NCI-H526 (cell line): ENCODE results near the gene ANXA10.
"Not testable (repeated sequence)": the region's sequence is repeated elsewhere in the genome, so short reads cannot be mapped to it uniquely, and the experiment has no call there.

Experiments
- DNase-seq, 2 experiments: peaks; one replicate each; lab custom pipeline; 2025; lab: John Stamatoyannopoulos, UW

The ANXA10 gene

DNA sequence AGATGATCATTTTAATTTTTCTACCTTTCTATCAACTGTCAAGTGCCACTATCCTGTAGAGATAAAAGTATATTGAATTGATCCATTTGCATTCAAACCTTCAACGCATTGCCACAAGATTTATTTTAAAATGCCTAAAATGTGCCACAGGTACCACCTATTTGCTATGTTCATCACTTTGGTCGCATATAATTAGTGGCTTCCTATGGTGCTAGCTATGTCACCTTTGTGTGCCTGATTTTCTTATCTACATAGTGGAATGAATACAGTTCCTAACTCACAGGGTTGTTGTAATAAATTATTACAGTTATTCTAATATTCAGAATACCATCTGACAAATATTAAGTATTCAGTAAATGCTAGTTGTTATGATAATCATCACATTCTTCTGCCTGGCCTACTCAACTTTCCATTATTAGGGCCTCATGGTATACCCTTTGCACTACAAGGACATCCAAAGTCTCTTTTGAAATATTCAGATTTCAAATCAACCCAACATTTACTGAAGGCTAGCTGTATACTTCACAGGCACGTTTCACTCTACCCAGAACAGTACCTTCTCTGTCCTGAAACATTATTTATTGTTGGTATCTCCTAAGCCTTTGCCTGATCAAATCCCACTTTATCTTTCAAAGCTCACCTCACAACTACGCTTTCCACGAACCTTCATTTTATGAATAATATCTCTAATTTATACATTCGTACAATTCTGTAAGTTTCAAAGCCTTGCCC, 62.4 kb downstream of the ANXA10 start:
- no peak for DNase-seq

DNA sequence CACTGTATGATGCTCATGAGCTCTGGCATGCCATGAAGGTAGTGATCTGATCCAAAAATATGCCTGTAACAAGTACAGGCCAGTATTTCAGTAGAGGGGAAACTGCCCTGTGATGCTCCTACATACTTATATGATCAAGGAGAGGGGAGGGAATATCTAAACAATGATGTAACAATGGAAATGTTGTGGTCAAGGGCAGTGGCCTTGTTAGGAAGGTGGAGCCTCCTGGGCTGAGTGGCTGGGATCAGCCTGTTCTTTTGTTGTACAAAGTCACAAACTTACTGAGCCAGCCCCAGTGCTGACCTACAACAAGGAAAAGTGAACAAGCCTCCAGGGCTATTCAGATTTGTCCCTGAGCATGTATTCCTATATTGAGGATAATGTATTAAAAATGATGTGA, 70.3 kb downstream of the ANXA10 start:
- peak in 1 of 2 experiments; percentile 11 for DNase-seq

DNA sequence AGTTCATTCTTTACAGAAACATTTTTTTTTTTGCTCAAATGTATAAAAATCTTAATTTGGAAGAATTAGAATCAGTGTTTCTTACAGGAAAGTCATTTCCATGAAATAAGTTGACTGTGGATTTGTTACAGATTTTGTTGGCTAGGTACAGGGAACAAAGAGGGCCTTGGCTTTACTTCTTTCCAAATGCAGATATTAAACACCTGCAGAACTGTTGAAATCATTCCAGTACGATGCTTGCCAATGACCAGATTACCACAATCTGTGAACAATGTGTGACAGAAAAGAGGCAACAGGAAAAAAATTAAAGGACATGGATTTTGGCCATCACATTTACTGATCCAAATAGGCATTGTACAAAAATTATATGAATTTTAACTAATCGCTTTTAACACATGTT, 70.8 kb downstream of the ANXA10 start:
- DNase-seq: no peak

DNA sequence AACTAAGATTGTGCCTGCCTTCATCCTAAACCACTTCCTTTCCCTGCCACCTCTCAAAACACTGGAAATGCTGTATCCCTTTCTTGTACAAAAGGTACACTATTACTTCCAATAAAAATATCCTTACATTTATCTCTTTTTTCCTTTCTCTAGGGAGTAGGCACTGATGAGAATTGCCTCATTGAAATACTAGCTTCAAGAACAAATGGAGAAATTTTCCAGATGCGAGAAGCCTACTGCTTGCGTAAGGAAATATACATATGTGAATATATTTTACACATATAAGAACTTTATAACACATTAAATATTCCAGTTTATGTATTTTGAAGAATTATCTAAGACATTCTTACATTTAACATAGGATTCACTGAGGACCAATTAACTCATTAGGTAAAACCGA, 71.7 kb downstream of the ANXA10 start:
- no peak for DNase-seq

DNA sequence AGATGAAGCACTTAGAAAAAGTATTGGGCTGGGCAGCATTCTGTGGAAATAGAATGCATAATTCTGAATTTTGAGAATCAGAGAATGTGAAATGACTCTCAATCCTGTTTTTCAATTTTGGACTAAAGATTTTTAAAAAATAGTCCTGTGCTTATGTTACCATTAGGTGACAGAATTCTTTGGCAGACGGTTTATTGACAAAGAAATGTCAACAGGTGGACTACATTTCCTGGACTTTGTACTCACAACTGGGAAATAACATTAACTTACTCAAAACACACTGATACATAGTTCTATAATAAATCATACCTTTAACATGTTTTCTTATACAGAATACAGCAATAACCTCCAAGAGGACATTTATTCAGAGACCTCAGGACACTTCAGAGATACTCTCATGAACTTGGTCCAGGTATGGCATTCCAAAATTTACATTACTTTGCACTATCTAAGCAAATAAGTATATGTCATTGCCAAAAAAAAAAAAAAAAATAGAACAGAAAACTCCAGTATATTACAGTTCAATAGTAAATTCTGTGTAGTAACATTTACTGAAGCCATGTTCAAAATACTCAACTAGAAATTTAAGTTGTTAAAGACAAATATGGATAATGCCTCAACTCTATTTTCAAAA, 72.7 kb downstream of the ANXA10 start:
- no peak for DNase-seq

DNA sequence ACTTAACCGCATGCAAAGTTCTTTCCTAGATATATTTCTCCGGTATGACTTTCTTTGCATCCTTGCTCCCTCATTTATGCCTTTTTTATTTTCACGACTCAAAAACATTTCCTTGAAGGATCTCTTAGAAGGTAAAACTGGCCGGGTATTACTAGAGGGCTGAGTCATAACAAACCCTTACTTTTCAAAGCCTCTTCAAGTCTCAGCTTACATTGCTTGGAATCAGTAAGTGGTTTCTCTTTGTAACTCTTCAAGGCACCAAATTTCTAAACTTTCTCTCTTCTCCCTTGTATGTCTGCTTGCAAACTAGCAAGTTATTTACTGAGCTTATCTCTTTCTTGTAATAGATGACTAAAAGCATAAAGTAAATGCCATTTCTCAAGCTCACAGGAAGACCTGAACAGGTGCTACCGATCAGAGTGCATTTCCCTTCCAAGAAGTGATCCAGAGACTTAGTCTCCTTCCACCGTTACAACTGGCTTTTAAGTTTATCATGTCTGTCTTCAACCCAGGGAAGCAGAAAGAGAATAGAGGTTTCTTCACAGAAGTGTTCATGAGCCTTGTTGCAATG, 75.5 kb downstream of the ANXA10 start:
- DNase-seq: no peak

DNA sequence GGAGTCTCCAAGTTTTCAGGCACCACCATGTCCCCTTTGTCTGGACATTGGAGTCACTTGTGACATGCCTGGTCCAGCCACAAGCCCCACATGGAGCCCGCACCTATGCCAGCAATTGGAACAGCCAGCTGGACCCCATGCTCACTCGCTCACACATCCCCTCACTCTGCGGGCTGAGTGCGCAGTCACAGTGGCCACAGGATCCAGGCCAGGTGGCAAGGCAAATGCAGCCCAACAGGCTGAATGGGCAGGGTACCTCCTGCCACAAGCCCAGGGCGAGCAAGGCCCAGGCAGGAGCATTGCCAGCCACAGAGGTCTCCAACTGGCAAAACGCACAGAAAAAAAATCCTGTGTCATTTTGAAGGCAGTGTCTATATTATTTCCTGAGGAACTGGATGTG, 82.0 kb downstream of the ANXA10 start:
- no peak for DNase-seq

DNA sequence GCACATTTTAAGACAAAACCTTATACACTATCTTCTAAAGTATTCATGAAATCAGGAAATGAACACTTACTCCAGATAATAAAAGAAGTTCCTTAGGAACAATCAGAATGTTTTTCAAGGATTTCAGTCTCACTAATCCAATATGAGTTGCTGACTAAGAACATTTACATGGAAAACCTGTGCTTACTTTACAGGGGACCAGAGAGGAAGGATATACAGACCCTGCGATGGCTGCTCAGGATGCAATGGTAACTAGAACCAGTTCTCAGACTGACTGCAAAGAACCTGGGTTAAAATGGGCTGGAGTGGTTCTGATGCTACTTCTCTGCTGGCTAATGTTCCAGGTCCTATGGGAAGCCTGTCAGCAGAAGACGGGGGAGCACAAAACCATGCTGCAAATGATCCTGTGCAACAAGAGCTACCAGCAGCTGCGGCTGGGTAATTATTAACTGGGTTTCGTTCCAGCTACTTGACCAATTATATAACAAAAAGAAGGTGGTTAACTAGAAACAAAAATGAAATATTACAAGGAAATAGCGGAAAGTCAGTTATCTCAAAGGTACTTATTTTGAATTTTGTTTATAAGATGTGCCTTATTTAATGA, 85.3 kb downstream of the ANXA10 start:
- peak in 1 of 2 experiments; percentile 34 for DNase-seq

DNA sequence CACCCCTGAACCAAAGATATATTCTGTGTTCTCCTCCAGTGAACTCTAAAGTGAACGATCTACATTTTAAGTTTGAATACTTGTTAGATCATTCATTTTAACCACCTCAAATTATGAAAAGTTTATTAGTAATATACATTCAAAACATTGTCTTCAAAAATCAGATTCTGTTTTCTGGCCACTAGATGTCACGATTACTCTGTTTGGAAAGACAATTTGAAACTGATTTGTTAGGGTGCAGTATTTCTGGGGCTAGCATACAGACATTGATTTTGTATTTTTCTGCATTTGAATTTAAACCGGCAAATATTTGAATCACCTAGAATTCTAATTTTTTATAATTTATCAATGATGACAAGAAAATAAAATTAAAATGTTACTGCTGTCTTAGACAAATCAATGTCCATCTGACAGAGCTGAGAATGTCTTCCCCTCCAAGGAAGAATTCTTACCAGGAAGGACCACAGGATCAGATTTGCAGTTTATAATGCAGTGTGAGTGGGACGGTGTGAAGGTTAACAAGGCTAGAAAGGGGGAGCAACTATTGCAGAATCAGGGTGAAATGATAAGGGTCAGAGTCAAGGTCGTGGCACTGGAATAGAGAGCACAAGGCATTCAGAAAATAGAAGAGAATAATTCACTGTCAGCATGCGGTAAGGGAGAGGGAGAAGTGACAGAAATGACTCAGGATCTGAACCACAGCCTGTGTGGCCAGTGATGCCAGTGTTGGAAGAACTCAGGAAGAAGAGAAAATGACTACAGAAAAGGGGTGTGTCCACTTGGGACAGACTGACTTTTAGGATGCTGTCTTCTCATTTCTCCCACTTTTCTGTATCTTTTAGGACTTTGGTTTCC, 91.6 kb downstream of the ANXA10 start:
- DNase-seq: peak in 1 of 2 experiments; percentile 22

DNA sequence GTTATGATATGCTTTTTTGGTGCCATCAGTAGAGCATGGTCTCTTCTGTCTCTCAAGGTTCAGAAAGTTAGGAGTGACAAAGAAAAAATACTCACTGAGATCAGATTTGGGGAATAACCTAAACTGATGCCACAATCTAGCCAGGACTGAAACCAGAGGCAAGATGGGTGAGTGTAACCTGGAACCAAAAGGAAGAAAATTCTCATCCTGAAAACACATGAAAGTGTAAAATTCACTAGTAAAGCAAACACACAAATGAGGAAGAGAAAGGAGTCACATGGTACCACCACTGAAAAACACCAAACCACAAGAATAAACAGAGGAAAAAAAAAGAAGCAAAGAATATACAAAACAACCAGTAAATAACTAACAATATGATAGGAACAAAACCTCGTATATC, 96.4 kb downstream of the ANXA10 start:
- no peak for DNase-seq

DNA sequence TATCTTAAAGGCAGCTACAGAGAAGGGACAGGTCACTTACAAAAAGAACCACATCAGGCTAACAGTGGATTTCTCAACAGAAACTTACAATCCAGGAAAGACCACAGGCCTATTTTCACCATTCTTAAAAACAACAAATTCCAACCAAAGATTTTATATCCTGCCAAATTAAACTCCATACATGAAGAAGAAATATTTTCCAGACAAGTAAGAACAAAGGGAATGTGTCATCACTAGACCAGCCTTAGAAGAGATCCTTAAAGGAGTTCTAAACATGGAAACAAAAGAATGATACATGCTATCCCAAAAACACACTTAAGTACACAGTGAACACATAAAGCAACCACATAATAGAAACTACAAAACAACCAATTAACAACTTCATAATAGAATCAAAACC, 105.6 kb downstream of the ANXA10 start:
- DNase-seq: no peak

DNA sequence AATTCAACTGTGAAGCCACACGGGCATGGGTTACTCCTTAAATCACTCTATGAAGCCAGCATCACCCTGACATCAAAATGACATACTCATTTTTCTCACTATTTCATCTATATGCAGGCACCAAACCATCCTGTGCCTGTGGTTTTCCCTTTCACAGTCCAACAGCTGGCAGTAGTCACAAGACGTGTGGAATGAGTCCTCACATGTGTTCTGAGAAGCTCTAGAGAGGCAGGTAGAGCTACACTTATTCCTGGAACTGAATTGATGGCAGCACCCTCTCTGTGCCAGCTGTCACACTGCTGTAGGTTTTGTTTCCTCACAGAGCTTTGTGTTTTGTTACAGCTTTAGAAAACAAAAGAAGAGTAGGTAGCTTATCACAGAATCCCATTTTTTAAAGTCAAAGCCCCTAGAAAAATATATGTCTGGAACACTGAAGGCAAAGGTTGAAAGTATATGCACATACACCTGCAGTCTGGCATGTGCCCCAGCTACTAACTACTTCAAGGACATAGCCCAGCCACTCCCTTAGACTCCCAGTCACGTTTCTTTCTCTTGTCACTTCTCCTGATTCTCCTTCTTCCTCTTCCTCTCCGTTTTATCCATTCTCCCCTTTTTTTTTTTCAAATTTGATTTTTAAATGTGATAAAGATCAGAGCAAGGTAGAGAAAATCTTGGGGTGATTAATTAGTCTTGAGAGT, 107.1 kb downstream of the ANXA10 start:
- no peak for DNase-seq

DNA sequence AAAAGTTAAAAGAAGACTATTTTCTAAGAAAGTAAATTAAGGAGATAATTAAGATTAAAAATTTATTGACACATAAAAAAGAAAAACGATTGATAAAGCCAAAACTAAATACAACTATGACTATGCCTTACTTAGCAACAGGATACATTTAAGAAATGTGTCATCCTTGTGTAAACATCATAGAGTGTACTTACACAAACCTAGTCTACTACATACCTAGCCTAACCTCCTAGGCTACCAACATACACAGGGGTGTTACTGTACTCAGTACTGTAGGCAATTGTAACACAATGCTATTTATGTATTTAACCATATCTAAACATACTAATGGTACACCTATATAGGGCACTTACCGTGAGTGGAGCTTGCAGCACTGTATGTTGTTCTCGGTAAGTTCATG, 108.3 kb downstream of the ANXA10 start:
- no peak for DNase-seq

DNA sequence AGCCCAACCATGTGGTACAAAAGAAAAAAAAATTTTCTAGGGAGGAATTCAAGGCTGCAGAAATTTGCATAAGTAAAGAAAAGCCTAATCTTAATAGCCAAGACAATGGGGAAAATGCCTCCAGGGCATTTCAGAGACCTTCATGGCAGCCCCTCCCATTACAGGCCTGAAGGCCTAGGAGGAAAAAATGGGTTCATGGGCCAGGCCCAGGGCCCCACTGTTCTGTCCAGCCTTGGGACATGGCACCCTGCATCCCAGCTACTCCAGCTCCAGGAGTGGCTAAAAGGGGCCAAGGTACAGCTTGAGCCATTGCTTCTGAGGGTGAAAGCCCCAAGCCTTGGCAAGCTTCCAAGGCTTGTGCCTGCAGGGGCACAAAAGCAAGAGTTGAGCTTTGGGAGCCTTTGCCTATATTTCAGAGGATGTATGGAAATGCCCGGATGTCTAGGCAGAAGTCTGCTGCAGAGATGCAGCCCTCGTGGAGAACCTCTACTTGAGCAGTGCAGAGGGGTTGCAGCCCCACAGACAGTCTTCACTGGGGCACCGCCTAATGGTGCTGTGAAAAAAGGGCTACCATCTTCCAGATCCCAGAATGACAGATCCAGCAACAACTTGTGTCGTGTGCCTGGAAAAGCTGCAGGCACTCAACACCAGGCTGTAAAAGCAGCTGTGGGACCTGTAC, 111.0 kb downstream of the ANXA10 start:
- no peak for DNase-seq

DNA sequence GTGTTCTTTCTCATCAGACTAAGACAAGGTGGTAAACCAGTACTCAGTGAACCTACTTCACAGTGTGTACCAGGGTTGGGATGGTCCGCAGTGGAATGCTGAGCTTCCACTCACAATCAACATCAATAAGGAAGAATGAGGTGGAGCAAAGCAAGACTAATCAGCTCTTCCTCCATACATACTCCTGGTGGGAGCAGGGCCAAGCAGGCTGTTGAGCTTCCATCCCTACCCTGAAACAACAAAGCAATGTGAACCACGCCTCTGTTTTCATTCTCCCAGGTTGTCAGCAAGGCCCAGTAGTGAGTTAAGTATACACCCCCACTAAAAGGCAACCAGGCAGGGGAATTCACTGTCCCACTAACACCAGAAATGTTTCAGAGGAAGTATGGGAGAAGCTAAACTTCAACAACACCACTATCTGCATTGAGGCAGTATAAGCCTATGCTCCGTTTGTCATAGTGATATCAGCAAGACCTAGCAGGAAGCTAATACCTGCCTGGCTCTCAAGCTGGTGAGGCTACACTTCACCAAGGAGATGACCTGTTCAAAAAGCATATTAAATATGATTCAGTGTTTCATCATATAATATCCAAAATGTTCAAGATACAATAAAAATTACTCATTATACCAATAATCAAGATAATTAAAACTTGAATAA, 116.7 kb downstream of the ANXA10 start:
- no peak for DNase-seq

DNA sequence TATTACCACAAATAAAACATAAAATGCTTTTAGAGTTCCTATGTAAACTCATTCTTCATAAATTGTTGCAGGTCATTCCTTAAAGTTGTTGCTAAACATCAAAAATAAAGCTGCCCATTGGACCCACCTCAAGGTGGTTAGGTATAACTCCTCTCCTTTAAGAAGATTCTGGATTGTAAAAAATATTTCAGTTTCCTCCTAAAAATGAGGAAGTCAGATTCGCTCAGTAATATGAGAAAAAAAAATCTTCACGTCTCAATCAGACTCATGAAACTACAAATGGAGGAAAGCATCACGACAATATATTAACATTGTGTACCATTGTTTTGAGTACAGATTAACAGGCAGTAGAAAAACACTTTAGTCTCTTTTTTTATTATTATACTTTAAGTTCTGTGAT, 120.3 kb downstream of the ANXA10 start:
- no peak for DNase-seq

DNA sequence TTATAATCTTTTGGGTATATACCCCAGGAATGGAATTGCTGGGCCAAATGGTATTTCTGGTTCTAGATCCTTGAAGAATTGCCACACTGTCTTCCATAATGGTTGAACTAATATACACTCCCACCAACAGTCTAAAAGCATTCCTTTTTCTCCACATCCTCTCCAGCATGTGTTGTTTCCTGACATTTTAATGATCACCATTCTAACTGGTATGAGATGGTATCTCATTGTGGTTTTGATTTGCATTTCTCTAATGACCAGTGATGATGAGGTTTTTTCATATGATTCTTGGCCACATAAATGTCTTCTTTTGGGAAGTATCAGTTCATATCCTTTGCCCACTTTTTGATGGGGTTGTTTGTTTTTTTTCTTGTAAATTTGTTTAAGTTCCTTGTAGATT, 121.2 kb downstream of the ANXA10 start:
- DNase-seq: not testable (repeated sequence)

DNA sequence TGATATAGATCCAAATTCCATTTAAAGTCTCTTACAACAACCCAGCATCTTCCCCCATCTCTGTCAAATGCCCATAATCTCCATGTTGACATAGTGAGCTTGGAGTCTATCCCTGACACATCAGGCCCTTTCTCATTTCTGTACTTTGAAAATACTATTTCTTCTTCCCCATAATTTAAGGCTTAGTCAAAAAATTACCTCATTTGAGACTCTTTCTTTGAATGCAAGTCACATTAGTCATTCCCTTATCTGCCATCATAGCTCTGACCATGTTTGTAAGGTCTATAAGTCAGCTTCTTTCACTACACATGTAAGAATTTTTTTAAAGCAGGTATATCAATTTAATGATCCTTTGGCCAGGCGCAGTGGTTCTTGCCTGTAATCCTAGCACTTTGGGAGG, 126.3 kb downstream of the ANXA10 start:
- DNase-seq: no peak

DNA sequence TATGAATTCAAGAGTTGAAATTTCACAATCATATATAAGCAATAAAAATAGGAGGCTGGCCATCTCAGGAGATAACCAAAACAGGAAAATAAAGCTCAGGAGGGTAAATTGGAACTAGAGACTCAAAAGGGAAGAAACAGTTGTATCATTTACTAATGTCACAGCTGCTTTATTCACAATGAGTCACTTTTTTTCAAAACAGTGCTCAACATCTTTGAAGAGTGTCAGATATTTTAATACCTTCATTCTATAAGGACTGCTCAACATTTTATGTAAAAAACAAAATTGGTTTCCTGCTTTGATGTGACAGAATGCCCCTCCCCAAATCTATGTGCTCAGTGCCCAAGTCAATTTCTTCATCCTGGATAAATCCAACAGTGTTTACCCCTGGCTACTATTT, 128.6 kb downstream of the ANXA10 start:
- no peak for DNase-seq

DNA sequence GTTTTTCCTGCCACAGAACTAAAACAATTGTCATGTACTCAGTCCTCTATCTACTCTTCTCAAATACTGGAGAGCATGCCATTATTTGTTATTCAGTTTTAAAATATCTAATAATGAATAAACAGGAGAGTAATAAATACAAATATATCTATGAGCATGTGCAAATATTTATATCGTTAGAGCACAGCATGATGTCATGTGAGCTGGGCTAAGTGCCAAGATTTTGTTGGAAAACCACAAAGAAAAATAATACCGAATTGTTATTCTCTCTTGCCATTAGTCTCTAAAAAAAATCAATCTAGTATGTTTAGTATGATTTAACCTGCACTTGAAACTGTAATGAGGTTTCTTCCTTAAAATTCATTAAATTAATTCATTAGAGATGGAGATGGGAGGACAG, 129.0 kb downstream of the ANXA10 start:
- no peak for DNase-seq
